GM12801 (cell line): ENCODE data around the gene DSPP.

Experiments used
- TF ChIP-seq, protein P1 (sequence below): IDR thresholded peaks from one replicate; pipeline ENCODE4 v1.5.1; 2011; ENCODE audit warnings: control low read depth; ENCODE audit not compliant: insufficient read length; ENCODE audit errors: extremely low read depth

Gene DSPP

DNA sequence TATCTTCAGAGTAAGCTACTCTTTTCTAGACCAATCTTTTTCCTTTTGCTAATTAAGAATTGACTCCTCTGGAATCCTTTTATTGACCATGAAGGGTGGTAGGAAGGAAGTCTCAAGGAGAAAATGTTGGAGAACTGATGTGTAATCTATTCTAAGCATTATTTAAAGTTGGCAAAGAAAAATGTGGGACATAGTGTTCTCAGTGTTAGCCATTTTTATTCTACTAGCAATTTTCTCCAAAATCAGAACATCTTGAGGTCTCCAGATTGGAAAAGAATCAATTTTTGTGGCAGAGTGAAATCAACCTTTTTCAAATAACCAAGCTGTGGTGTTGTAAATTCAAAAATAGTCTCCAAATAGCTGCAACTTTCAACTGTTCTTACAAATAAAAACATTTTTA lies 23.3 kb downstream of the DSPP start:
- TF ChIP-seq, protein P1, sequence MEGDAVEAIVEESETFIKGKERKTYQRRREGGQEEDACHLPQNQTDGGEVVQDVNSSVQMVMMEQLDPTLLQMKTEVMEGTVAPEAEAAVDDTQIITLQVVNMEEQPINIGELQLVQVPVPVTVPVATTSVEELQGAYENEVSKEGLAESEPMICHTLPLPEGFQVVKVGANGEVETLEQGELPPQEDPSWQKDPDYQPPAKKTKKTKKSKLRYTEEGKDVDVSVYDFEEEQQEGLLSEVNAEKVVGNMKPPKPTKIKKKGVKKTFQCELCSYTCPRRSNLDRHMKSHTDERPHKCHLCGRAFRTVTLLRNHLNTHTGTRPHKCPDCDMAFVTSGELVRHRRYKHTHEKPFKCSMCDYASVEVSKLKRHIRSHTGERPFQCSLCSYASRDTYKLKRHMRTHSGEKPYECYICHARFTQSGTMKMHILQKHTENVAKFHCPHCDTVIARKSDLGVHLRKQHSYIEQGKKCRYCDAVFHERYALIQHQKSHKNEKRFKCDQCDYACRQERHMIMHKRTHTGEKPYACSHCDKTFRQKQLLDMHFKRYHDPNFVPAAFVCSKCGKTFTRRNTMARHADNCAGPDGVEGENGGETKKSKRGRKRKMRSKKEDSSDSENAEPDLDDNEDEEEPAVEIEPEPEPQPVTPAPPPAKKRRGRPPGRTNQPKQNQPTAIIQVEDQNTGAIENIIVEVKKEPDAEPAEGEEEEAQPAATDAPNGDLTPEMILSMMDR = no peak

DNA sequence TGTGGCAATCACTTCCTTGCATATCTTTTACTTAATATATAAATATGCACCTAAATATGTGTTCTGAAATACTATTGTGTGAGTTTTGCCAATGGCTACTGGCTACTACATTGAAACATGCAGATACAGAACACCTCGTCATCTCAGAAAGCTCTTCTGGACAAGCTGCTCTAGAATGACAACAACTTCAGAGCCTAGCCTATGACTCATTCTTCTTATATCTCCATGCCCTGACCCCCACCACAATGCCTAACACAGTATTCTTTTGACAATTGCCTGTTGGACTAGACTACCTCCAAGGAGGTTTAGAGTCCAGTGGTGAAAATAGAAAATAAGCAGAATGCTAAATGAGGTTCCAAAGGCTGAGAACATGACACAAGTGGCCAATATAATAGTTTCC lies 24.1 kb downstream of the DSPP start:
- TF ChIP-seq, protein P1 = no peak

DNA sequence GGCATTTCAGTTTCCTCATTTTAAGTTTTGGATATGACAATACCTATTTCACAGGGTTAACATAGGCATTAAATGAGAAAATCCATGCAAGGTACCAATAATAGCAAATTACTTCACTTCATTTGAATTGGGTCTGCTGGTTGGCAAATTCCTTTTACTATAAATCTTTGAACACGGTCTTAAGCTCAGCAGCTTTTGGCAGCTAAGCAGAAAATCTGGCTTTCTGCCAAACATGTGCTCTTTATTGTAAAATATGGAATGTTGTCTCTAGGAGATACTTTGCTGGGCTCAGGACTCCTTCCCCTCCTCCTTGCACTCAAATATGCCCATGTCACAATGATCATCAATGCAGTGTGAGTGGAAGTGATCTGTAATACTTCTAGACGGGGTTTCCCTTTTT lies 24.9 kb downstream of the DSPP start:
- TF ChIP-seq, protein P1 = no peak

DNA sequence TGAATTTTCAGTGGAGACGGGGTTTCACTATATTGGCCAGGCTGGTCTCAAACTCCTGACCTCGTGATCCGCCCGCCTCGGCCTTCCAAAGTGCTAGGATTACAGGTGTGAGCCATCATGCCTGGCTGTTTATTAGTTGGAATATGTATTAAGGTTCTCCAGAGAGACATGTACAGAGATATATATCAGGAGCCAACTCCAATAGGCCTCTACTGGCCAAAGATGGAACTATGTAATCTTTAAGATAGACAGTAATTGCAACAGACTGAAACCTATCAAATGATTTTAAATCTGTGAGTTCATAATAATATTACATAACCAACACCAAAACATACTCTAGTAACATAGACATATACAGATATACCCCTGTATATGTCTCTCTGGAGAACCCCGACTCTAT lies 36.0 kb downstream of the DSPP start:
- TF ChIP-seq, protein P1 = no peak

DNA sequence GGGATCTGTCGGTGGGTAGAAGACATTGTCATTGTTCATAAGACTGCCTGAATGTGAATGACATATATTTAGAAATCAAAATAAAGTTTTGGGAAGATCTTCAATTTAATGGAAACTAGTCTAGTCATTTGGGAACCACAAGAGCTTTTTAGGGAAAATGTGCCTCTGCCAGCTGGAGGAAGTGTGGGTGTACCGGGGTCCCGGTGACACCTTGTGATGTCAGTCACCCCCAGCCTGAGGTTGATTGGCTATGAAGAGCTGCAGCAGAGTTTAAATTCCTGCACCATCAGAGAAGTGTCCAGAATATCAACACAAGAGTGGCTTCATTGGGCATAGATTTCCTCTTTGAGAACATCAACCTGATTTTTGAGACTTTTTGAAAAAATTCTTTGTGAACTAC lies 41.7 kb downstream of the DSPP start, which contains the start of gene DMP1:
Gene DMP1 (plus strand): TSS at position 301 of the 400 bp plus-strand sequence. CDS start 6,213 bp downstream, outside the sequence.
- TF ChIP-seq, protein P1 = no peak

DNA sequence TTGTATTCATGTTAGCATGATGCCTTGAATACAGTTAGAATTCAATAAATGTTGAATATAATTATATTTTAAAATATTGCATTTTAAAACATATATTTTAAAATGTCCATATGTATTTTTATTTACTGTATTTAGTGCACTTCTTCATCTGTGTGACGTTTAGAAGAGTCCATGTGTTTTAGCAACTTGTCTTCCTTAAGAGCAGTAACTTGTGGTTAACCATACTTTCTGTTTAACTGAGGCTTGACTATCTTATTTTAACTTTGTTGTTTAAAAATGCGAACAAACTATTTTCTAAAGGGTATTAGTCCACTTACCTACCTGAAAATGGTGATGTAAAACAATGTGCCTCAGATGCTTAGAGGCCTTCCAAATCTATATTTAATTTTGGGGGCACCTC lies 42.6 kb downstream of the DSPP start:
- TF ChIP-seq, protein P1 = no peak

DNA sequence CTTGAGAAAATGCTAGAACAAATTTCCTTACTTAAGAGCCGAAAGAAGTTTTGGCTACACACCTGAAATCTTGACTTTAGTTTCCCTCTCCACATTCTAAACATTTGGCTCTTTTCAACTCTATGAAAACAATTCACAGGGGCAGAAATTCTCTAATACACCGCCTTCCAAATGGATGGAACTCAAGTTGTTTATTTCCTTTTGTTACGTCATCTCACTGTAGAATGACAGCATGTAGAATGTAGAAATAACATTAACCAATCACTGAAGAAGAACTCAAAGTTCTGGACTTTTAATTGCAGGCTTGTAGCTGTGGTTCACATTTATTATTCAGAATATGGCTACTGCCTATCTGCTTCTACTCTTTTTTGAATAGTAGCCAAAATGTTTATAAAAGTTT lies 43.6 kb downstream of the DSPP start:
- TF ChIP-seq, protein P1 = no peak
